Measurements from ENCODE around the gene APBA2. TPM values are rescaled to one million over a fixed set of nuclear protein-coding genes. Genes with fewer than 3 reads are reported as not detected.

Gene APBA2
- total RNA-seq, 1 donor from 2014 or later: 35.8 TPM

DNA sequence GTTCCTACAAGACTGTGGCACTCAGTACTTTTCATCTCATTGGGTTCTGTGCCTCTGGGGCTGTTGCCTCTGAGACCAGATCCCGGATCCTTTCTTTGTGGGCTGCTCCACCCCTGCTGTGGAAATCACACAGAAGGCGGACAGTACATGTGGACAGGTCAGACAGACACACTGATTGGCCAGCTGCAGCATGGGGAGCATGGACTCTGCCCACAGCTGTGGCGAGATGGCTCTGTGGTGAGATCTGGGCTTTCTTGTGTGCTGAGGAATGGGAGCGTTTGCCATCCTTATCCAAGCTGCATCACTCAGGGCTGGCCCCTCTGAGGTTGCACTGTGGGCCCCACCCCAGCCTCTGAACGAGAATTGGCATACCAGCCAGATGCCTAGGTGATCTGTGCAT is 147.0 kb downstream of the APBA2 start:
- TF ChIP-seq EZH2phosphoT487 (IDR thresholded peaks at IDR 0.05) (no peak), EZH2 (IDR thresholded peaks at IDR 0.05) (no peak)
- TF ChIP-seq, protein P1, sequence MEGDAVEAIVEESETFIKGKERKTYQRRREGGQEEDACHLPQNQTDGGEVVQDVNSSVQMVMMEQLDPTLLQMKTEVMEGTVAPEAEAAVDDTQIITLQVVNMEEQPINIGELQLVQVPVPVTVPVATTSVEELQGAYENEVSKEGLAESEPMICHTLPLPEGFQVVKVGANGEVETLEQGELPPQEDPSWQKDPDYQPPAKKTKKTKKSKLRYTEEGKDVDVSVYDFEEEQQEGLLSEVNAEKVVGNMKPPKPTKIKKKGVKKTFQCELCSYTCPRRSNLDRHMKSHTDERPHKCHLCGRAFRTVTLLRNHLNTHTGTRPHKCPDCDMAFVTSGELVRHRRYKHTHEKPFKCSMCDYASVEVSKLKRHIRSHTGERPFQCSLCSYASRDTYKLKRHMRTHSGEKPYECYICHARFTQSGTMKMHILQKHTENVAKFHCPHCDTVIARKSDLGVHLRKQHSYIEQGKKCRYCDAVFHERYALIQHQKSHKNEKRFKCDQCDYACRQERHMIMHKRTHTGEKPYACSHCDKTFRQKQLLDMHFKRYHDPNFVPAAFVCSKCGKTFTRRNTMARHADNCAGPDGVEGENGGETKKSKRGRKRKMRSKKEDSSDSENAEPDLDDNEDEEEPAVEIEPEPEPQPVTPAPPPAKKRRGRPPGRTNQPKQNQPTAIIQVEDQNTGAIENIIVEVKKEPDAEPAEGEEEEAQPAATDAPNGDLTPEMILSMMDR (IDR thresholded peaks at IDR 0.05): no peak
- Histone ChIP-seq H4K20me1 (ENCODE audit: low read depth) (no peaks in the 10 kb centered on the region), H3K9ac (no peak overlapping the region), H3K36me3 (no peaks in the 10 kb centered on the region), H3K4me2 (no peak overlapping the region), H3K27me3 (no peaks in the 10 kb centered on the region), H3F3A (ENCODE audit: low read depth) (no peaks in the 10 kb centered on the region), H3K79me2 (ENCODE audit: low read depth) (peaks cover 6% of the 10 kb centered on the region), H3K4me1 (no peaks in the 10 kb centered on the region), H2AFZ (replicated peaks) (no peak overlapping the region), H3K4me3 (no peak overlapping the region), H3K27ac (no peak overlapping the region), H3K9me3 (ENCODE audit: low read depth) (no peaks in the 10 kb centered on the region)
- peaks cover 3% of the 10 kb centered on the region for H3K27me3 Mint-ChIP-seq (ENCODE audit: insufficient read depth, low read depth)
- H3K27ac Mint-ChIP-seq: no peak overlapping the region
- peaks cover 31% of the 10 kb centered on the region for H3K9me3 Mint-ChIP-seq
- H3K4me3 Mint-ChIP-seq: no peak overlapping the region
- peaks cover 11% of the 10 kb centered on the region for H3K4me1 Mint-ChIP-seq
- no peak for DNase-seq (ENCODE audit: low spot score)
- peaks cover 25% of the 10 kb centered on the region for H3K36me3 Mint-ChIP-seq

- no peaks in the 10 kb centered on the region for H3K27me3 ChIP-seq
- no peak for TF ChIP-seq EZH2 (IDR thresholded peaks at IDR 0.05)
- no peak for TF ChIP-seq EZH2phosphoT487 (IDR thresholded peaks at IDR 0.05)
- H3K27me3 Mint-ChIP-seq (ENCODE audit: insufficient read depth, low read depth): peaks cover 5% of the 10 kb centered on the region
- H3K4me3 Mint-ChIP-seq: no peak overlapping the region
- no peak for DNase-seq (ENCODE audit: low spot score)
- H3K27ac Mint-ChIP-seq: no peak overlapping the region
- H4K20me1 ChIP-seq (ENCODE audit: low read depth): no peaks in the 10 kb centered on the region
- H3K9ac ChIP-seq: no peak overlapping the region
- no peaks in the 10 kb centered on the region for H3K9me3 ChIP-seq (ENCODE audit: low read depth)
- H3K4me3 ChIP-seq: no peak overlapping the region
- no peaks in the 10 kb centered on the region for H3K79me2 ChIP-seq (ENCODE audit: low read depth)
- no peak overlapping the region for H2AFZ ChIP-seq (replicated peaks)
- H3K36me3 Mint-ChIP-seq: peaks cover 16% of the 10 kb centered on the region
- H3K4me1 Mint-ChIP-seq: peaks cover 15% of the 10 kb centered on the region
- no peak overlapping the region for H3K27ac ChIP-seq
- H3F3A ChIP-seq (ENCODE audit: low read depth): peaks cover 5% of the 10 kb centered on the region
- peaks cover 21% of the 10 kb centered on the region for H3K9me3 Mint-ChIP-seq
- no peaks in the 10 kb centered on the region for H3K36me3 ChIP-seq
- H3K4me2 ChIP-seq: no peak overlapping the region
- H3K4me1 ChIP-seq: peaks cover 1% of the 10 kb centered on the region
These were observed 148.4 kb downstream of the APBA2 start for GRCh38 chr15:29034151-29034550.

DNA sequence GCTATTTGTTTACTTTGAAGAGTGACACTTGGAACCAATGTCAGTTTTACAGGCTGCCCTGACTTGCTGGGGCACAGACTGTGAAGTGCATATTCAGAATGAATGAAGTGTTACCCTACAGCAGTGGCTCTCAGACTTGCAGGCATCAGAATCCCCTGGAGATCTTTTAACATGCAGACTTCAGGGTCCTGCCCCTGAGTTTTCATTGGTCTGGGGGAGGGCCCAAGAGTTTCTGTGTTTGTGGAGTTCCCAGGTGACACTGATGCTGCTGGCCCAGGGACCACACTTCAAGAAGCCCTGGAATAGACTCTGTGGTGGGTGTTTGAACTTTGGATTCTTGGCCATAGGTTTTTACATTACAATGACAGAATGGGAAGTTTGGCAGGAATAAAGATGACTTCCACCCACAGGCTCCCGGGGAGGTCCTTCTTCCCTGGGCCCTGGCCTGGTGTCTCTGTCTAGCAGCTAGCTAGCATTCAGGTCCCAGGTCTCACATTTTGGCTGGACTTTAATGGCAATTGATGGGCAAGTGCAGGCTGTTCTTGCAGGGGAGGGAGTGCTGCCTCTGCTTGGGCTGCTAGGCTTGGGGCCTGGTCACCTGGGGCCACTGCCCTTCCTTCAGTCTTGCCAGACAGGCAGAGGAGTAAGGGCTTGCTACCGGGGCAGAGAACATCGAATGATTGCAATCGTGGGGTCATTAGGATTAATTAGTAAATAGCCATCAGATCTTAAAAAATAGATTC is 149.0 kb downstream of the APBA2 start:
- Histone ChIP-seq H3K4me1 (peaks cover 7% of the 10 kb centered on the region), H3K79me2 (ENCODE audit: low read depth) (no peaks in the 10 kb centered on the region), H3K9ac (no peak overlapping the region), H3K9me3 (ENCODE audit: low read depth) (no peaks in the 10 kb centered on the region), H3F3A (ENCODE audit: low read depth) (peaks cover 11% of the 10 kb centered on the region), H3K36me3 (no peaks in the 10 kb centered on the region), H3K27ac (no peak overlapping the region), H4K20me1 (ENCODE audit: low read depth) (no peaks in the 10 kb centered on the region), H3K4me2 (no peak overlapping the region), H3K4me3 (no peak overlapping the region), H3K27me3 (no peaks in the 10 kb centered on the region), H2AFZ (replicated peaks) (no peak overlapping the region)
- no peak overlapping the region for H3K4me3 Mint-ChIP-seq
- TF ChIP-seq EZH2phosphoT487 (IDR thresholded peaks at IDR 0.05): no peak
- no peak for TF ChIP-seq EZH2 (IDR thresholded peaks at IDR 0.05)
- TF ChIP-seq, protein P1 (IDR thresholded peaks at IDR 0.05): no peak
- H3K9me3 Mint-ChIP-seq: peaks cover 18% of the 10 kb centered on the region
- H3K4me1 Mint-ChIP-seq: peaks cover 21% of the 10 kb centered on the region
- peaks cover 14% of the 10 kb centered on the region for H3K36me3 Mint-ChIP-seq
- peaks cover 2% of the 10 kb centered on the region for H3K27me3 Mint-ChIP-seq (ENCODE audit: insufficient read depth, low read depth)
- no peak for DNase-seq (ENCODE audit: low spot score)
- peak overlapping the region; percentile 92 for H3K27ac Mint-ChIP-seq
